ENCODE data around the gene MAPKAP1.

MAPKAP1 gene

GRCh38 chr9:125430161-125431011 is 276.6 kb downstream of the MAPKAP1 start:
- DNase-seq (ENCODE audit: low spot score): no peak

- DNase-seq (ENCODE audit: low spot score): no peak
Measured at GRCh38 chr9:125429476-125430160, 277.4 kb downstream of the MAPKAP1 start.

GRCh38 chr9:125428902-125429467 is 278.0 kb downstream of the MAPKAP1 start:
- DNase-seq (ENCODE audit: low spot score): no peak

- DNase-seq (ENCODE audit: low spot score): peak; percentile 73
Measured at GRCh38 chr9:125428060-125428901, 278.7 kb downstream of the MAPKAP1 start.

- no peak for DNase-seq (ENCODE audit: low spot score)
Measured at GRCh38 chr9:125427556-125427955, 279.5 kb downstream of the MAPKAP1 start.

- no peak for DNase-seq (ENCODE audit: low spot score)
Measured at GRCh38 chr9:125426926-125427325, 280.1 kb downstream of the MAPKAP1 start.

- no peak for DNase-seq (ENCODE audit: low spot score)
Measured at GRCh38 chr9:125425901-125426515, 281.0 kb downstream of the MAPKAP1 start.

GRCh38 chr9:125425170-125425897 is 281.7 kb downstream of the MAPKAP1 start:
- DNase-seq (ENCODE audit: low spot score): no peak

GRCh38 chr9:125423964-125424363 is 283.0 kb downstream of the MAPKAP1 start:
- no peak for DNase-seq (ENCODE audit: low spot score)

- DNase-seq (ENCODE audit: low spot score): no peak
Measured at GRCh38 chr9:125422853-125423252, 284.2 kb downstream of the MAPKAP1 start.

GRCh38 chr9:125421591-125422181 is 285.3 kb downstream of the MAPKAP1 start:
- no peak for DNase-seq (ENCODE audit: low spot score)

GRCh38 chr9:125421166-125421565 is 285.8 kb downstream of the MAPKAP1 start:
- no peak for DNase-seq (ENCODE audit: low spot score)

- no peak for DNase-seq (ENCODE audit: low spot score)
Measured at GRCh38 chr9:125418404-125418803, 288.6 kb downstream of the MAPKAP1 start.

- DNase-seq (ENCODE audit: low spot score): no peak
Measured at GRCh38 chr9:125416517-125416916, 290.5 kb downstream of the MAPKAP1 start.

- no peak for DNase-seq (ENCODE audit: low spot score)
Measured at GRCh38 chr9:125415583-125416460, 291.2 kb downstream of the MAPKAP1 start.

GRCh38 chr9:125413579-125413978 is 293.4 kb downstream of the MAPKAP1 start:
- no peak for DNase-seq (ENCODE audit: low spot score)

GRCh38 chr9:125412166-125412565 is 294.8 kb downstream of the MAPKAP1 start:
- no peak for DNase-seq (ENCODE audit: low spot score)

GRCh38 chr9:125411171-125411756 is 295.7 kb downstream of the MAPKAP1 start:
- DNase-seq (ENCODE audit: low spot score): no peak

- DNase-seq (ENCODE audit: low spot score): no peak
Measured at GRCh38 chr9:125410522-125410894, 296.5 kb downstream of the MAPKAP1 start.
